GM19023 (cell line): ENCODE results near the gene RCBTB2.
"Not testable (repeated sequence)": the region's sequence is repeated elsewhere in the genome, so short reads cannot be mapped to it uniquely, and the experiment has no call there.

Experiments
- ATAC-seq: cut with Tn5 transposase; IDR thresholded peaks from one replicate; pipeline ENCODE4 v1.9.1; 2021; ENCODE audit warnings: mild to moderate bottlenecking, moderate library complexity; ENCODE audit not compliant: unreplicated experiment

RCBTB2 gene

DNA sequence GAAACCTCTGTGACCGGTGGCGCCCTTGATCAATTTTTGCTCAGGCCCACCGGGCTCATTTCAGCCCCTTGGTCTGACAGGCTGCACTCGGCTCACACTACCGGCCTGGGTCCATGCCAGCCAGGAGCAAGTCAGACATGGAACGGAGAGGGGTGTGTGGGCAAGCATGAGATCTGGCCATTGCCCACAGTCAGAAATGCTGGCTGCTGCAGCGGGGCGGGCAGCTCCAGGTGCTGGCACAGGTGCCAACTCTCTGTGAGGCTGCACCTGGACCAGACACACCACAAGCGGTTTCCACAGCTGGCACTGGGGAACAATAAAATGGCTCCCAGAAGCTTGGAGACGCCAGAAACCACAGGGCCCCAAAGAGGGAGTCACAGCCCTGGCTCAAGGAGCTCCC lies 76.3 kb downstream of the RCBTB2 start:
- no peak for ATAC-seq

DNA sequence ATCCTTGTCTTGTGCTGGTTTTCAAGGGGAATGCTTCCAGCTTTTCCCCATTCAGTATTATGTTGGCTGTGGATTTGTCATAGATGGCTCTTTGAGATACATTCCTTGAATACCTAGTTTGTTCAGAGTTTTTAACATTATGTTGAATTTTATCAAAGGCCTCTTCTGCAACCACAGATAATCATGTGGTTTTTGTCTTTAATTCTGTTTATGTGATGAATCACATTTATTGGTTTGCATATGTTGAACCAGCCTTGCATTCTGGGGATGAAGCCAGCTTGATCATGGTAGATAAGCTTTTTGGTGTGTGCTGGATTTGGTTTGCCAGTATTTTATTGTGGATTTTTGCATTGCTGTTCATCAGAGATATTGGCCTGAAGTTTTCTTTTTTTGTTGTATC lies 81.7 kb downstream of the RCBTB2 start:
- ATAC-seq = not testable (repeated sequence)

DNA sequence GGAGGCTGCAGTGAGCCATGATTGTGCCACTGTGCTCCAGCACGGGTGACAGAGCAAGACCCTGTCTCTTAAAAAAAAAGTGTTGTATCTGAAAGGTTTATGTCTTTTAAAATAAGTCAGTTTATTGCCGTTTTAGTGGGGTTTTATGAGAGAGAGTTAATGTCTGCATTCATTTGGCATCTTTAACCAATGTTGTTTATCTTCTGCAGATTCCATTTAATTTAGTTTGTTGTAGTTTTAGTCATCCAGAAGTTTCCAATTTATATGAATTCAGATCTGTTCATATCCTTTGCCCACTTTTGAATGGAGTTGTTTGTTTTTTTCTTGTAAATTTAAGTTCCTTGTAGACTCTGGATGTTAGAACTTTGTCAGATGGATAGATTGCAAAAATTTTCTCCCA lies 83.2 kb downstream of the RCBTB2 start:
- no peak for ATAC-seq

DNA sequence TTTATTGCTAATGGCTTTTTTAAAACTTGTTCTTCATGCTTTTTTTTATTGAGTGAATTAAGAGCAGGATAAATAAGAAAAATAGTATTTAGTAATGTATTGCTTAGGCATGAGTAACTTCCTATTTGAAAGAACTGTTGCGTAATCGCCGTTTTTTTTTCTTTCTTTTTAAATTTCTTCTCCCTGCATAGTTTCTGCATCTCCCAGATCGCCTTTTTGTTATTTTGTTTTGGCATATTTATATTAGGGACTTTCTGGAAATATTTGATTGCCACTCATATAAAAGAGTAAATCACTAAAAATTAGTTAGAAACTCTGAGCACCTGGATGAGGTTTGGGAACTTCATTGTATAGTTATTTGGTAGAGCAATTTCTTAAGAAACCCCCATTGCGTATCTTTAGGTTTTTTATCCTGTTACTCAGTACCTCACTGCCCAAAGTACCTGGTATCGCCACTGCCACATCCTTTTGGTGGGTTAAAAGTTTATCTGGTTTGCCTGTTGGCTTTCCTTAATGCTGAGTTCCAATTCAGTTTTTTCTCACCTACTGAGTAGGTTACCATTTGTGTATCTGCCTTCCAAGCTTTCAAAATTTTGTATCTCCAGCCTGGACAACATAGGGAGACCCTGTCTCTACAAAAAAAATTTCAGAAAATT lies 83.8 kb downstream of the RCBTB2 start:
- no peak for ATAC-seq

DNA sequence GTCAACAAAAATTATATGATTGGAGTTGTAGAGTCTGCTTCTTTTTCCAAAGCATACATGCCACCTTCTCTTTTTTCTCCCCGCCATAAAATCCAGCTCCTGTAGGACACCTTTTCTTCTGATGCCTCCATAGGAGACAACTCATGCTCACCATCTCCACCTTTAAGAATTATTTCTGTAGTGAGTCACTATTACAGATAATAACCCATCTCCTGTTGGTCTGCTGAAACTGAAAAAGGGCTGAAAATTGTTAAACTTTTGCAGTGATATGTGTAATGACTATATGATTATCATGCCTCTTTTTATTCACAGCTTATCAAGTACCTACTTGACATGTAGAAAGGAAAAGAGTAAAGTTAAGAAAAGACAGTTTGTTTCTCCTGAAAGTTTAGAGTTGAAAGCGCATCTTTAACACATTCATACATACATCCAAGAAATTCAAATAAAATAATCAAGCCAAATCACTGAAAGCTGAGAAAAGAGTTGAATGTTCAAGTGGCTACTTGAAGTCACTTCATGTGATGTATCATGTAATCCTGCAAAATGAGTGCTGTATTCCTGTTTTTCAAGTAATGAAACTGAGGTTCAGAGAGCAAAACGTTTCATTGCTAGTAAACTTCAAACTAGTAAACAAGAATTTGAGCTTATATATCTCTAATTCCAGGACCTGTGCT lies 84.5 kb downstream of the RCBTB2 start:
- ATAC-seq = no peak

DNA sequence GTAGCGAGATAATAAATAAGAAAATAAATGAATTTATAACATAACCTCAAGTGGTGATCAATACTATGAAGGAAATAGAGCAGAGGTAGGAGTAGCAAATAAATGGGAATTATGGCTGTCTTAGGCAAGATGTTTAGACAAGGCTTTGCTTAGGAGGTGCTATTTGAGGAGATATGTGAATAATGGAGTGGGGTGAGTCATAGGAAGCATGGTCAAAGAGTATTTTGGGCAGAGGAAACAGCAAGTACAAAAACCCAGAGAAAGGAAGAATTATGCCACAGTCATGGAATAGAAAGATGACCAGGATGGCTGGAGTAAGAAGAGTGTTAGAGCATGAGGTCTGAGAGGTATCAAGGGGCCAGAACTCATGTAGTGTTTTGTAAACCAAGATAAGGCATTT lies 86.4 kb downstream of the RCBTB2 start:
- no peak for ATAC-seq

DNA sequence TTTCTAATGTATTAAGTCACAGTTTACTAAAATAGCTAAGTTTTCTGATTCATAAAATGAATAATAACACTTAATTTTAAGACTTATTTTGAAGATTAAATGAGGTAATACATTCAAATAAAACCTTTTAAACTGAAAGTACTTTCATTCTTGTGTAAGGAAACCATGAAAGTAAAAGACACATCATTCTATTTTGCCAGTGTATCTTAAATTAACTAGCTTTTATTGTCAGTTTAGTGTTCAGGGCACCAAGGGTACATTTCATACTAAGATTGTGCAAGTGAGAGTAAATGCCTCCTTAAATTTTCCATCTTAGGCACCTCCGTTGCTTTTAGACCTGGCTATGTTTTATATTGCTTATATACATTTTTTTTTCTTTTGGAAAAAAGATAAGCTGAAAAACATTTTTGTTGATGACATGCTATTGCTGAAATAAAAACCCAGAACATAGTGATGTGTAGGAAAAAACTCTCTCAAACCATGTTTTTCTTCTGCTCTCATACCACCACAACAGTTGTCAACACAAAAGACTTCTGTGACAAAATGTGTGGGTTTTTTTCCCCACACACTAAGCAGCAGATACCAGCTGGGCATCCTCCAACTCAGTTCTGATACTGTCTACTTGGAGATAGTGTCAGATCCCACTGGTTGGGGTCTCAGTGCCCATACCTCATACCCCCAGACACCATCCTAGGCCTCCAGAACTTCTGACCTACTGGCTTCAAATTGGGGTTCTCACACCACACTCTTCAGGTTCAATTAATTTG lies 89.3 kb downstream of the RCBTB2 start:
- ATAC-seq = no peak
